Transverse colon (tissue), 4 donors: ENCODE data around the gene POLR1G. TPM values are rescaled to one million over a fixed set of nuclear protein-coding genes. Genes with fewer than 3 reads are reported as not detected.
A peak's percentile ranks its signal among the peaks of the same experiment; 100 is the strongest.

Source experiments
- DNase-seq: peaks from one replicate; pipeline ENCODE4 v3.0.0-alpha.2; 2019
- H3K27ac ChIP-seq, 4 donors: fragments of 200-600 bp; sonication (generic); 2 replicates each; pipeline ENCODE4 v1.5.1; 2016 to 2018; ENCODE audit warnings: inconsistent platforms in 4 of 4
- H3K27me3 ChIP-seq: fragments of 200-600 bp; sonication (generic); 2 replicates; pipeline ENCODE4 v1.5.1; 2017; ENCODE audit warnings: inconsistent platforms
- H3K36me3 ChIP-seq, 4 donors: fragments of 200-600 bp; sonication (generic); 2 replicates each; pipeline ENCODE4 v1.5.1; 2017 to 2019; ENCODE audit warnings: inconsistent platforms in 4 of 4
- H3K4me1 ChIP-seq, 4 donors: fragments of 200-600 bp; sonication (generic); 2 replicates each; pipeline ENCODE4 v1.5.1; 2017 to 2020; ENCODE audit warnings: inconsistent platforms in 4 of 4
- H3K4me3 ChIP-seq, 4 donors: fragments of 200-600 bp; sonication (generic); 1 replicate in 1 of 4; 2 replicates in 3 of 4; pipeline versions ENCODE4 v1.5.1 to v1.6.1; 2017 to 2019; ENCODE audit warnings: inconsistent platforms in 4 of 4
- H3K9me3 ChIP-seq, 2 donors: fragments of 200-600 bp; sonication (generic); 2 replicates each; pipeline ENCODE4 v1.5.1; 2017 to 2019; ENCODE audit warnings: inconsistent platforms in 2 of 2
- EP300 ChIP-seq: sonication (generic); formaldehyde crosslinking; IDR thresholded peaks from one replicate; pipeline ENCODE4 v1.6.1; 2017; ENCODE audit warnings: antibody characterized with exemption, low read depth
- POLR2A ChIP-seq: fragments of 450-650 bp; IDR thresholded peaks from one replicate; pipeline ENCODE4 v1.6.1; 2016; ENCODE audit warnings: antibody characterized with exemption, mild to moderate bottlenecking, moderate library complexity
- POLR2AphosphoS5 ChIP-seq, 3 donors: sonication (generic); formaldehyde crosslinking; IDR thresholded peaks; one replicate each; pipeline ENCODE4 v1.6.1; 2016; ENCODE audit warnings: antibody characterized with exemption in 3 of 3
- WGBS, 2 donors: methylation state at CpG; one replicate each; pipeline ENCODE4 v1.1.5; 2018; ENCODE audit warnings: low coverage in 1 of 2; 5-methylcytosine and 5-hydroxymethylcytosine counted together
- in situ Hi-C, 4 donors: fragments of 200-750 bp; cut with MboI; loops; one replicate each; pipeline versions ENCODE4 v1.15.0 to v1.15.1; 2017; ENCODE audit warnings: low sequenced_read_pairs in 3 of 4, low pct_ligation_motif_present in 1 of 4, low pct_unique_long_range_greater_than_20kb in 1 of 4
- intact Hi-C: fragments of 100-400 bp; cut with DNase I; formaldehyde crosslinking; loops from one replicate; pipeline ENCODE4 v1.15.1; 2023; ENCODE audit warnings: low total_unique reads
- total RNA-seq, 4 donors: library from RNA; depleted of rRNA; stranded (reverse); fragments of >200 nt; gene quantifications; one replicate each; pipeline ENCODE4 v1.1.0, GENCODE V29; 2016
- TF ChIP-seq, protein P1 (sequence below), 5 experiments: fragments of 200-600 bp in 3 of 5; fragments of 450-650 bp in 2 of 5; sonication (generic) in 3 of 5; IDR thresholded peaks; 1 replicate in 2 of 5; 2 replicates in 3 of 5; pipeline ENCODE4 v1.5.1; 2016 to 2017; ENCODE audit warnings: antibody characterized with exemption in 5 of 5, inconsistent platforms in 3 of 5, mild to moderate bottlenecking in 2 of 5, moderate library complexity in 1 of 5

The POLR1G gene
- total RNA-seq, 4 donors from 2014 or later: 1.00 to 3.5 (median 1.2) TPM

- DNase-seq: peak; percentile 54
- peaks cover 28 to 63% (median 44%) of the 10 kb centered on the region in 4 donors for H3K4me1 ChIP-seq
- intact Hi-C loops (no loop called here), in situ Hi-C loops (no loop called here)
- H3K36me3 ChIP-seq: no peaks in the 10 kb centered on the region
- H3K27ac ChIP-seq: peak overlapping the region; percentile 80 to 91 (median 88)
- peak overlapping the region; percentile 44 to 66 (median 57) for H3K4me3 ChIP-seq
- no peaks in the 10 kb centered on the region for H3K9me3 ChIP-seq
- no peaks in the 10 kb centered on the region for H3K27me3 ChIP-seq
- TF ChIP-seq POLR2A (peak; percentile 50), EP300 (no peak), POLR2AphosphoS5 (IDR thresholded peaks at IDR 0.05) (peak in 1 of 3 donors; percentile 22)
- TF ChIP-seq, protein P1, sequence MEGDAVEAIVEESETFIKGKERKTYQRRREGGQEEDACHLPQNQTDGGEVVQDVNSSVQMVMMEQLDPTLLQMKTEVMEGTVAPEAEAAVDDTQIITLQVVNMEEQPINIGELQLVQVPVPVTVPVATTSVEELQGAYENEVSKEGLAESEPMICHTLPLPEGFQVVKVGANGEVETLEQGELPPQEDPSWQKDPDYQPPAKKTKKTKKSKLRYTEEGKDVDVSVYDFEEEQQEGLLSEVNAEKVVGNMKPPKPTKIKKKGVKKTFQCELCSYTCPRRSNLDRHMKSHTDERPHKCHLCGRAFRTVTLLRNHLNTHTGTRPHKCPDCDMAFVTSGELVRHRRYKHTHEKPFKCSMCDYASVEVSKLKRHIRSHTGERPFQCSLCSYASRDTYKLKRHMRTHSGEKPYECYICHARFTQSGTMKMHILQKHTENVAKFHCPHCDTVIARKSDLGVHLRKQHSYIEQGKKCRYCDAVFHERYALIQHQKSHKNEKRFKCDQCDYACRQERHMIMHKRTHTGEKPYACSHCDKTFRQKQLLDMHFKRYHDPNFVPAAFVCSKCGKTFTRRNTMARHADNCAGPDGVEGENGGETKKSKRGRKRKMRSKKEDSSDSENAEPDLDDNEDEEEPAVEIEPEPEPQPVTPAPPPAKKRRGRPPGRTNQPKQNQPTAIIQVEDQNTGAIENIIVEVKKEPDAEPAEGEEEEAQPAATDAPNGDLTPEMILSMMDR (IDR thresholded peaks at IDR 0.05): no peak
- 2% methylated on average over 28 of the region's 28 CpGs; no CpG with 5 or more reads in 1 of the 2 donors for WGBS, 2 donors
These were observed 44.8 kb downstream of the POLR1G start for GRCh38 chr19:45451131-45451849.

GRCh38 chr19:45451850-45452387, 45.5 kb downstream of the POLR1G start:
- H3K27ac ChIP-seq: peak overlapping the region; percentile 80 to 91 (median 88)

GRCh38 chr19:45455707-45456499, 49.5 kb downstream of the POLR1G start:
- no peaks in the 10 kb centered on the region for H3K36me3 ChIP-seq
- peak overlapping the region in 1 of 4 donors; percentile 2 for H3K4me3 ChIP-seq
- in situ Hi-C loops (no loop called here), intact Hi-C loops (no loop called here)
- peak; percentile 94 for DNase-seq
- peak overlapping the region; percentile 83 to 85 (median 84) for H3K27ac ChIP-seq
- peaks cover 17 to 27% (median 22%) of the 10 kb centered on the region in 4 donors for H3K4me1 ChIP-seq
- no peaks in the 10 kb centered on the region for H3K27me3 ChIP-seq
- peak; percentile 52 for TF ChIP-seq POLR2A
- TF ChIP-seq, protein P1 (IDR thresholded peaks at IDR 0.05): peak in 2 of 5 experiments; percentile 26 to 28
- TF ChIP-seq POLR2AphosphoS5 (IDR thresholded peaks at IDR 0.05): peak; percentile 72 to 85 (median 83)
- TF ChIP-seq EP300: peak; percentile 83
- H3K9me3 ChIP-seq: no peaks in the 10 kb centered on the region
- 0 to 16% methylated on average over 3 to 18 of the region's 27 CpGs for WGBS, 2 donors

More at GRCh38 chr19:45451850-45452387, 45.5 kb downstream of the POLR1G start:
- Histone ChIP-seq H3K4me1 (peaks cover 30 to 60% (median 44%) of the 10 kb centered on the region in 4 donors), H3K36me3 (no peaks in the 10 kb centered on the region), H3K9me3 (no peaks in the 10 kb centered on the region), H3K4me3 (no peak overlapping the region), H3K27me3 (no peaks in the 10 kb centered on the region)
- intact Hi-C loops: no loop called here
- in situ Hi-C loops: no loop called here
- TF ChIP-seq, protein P1 (IDR thresholded peaks at IDR 0.05): no peak
- TF ChIP-seq EP300: no peak
- no peak for TF ChIP-seq POLR2A
- TF ChIP-seq POLR2AphosphoS5 (IDR thresholded peaks at IDR 0.05): no peak
- WGBS, 2 donors: 68 to 79% methylated on average over 3 to 12 of the region's 12 CpGs
- no peak for DNase-seq

DNA sequence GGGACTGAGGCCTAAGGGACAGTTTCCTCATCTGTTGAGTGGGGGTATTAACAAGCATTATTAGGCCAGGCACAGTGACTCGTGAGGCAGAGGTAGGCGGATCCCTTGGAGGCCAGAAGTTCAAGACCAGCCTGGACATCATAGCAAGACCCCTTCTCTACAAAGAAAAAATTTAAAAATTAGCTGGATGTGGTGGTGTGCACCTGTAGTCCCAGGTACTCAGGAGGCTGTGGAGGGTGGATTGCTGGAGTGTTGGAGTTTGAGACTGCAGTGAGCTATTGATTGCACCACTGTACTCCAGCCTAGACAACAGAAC, 50.0 kb downstream of the POLR1G start:
- TF ChIP-seq EP300 (no peak), POLR2A (no peak), POLR2AphosphoS5 (IDR thresholded peaks at IDR 0.05) (no peak)
- TF ChIP-seq, protein P1 (IDR thresholded peaks at IDR 0.05): no peak
- Histone ChIP-seq H3K27me3 (no peaks in the 10 kb centered on the region), H3K4me1 (peaks cover 17 to 26% (median 20%) of the 10 kb centered on the region in 4 donors), H3K27ac (peak overlapping the region; percentile 83 to 85 (median 84)), H3K9me3 (no peaks in the 10 kb centered on the region), H3K4me3 (no peak overlapping the region), H3K36me3 (no peaks in the 10 kb centered on the region)
- 55% methylated on average over 2 of the region's 2 CpGs; no CpG with 5 or more reads in 1 of the 2 donors for WGBS, 2 donors
- no peak for DNase-seq
- in situ Hi-C loops: no loop called here
- intact Hi-C loops: no loop called here
